HepG2 (cell line): ENCODE results near the gene CUL5. TPM values are rescaled to one million over a fixed set of nuclear protein-coding genes. Genes with fewer than 3 reads are reported as not detected.

Experiments
- HMGA1 ChIP-seq: sonication (generic); formaldehyde crosslinking; conservative IDR thresholded peaks from 2 replicates; pipeline ENCODE4 v1.4.0; 2020; ENCODE audit warnings: missing genetic modification reagents
- IKZF1 ChIP-seq: fragments of 450-650 bp; IDR thresholded peaks from 2 replicates; pipeline ENCODE4 v1.7.1; 2016
- KDM6A ChIP-seq: IDR thresholded peaks from 2 replicates; pipeline ENCODE4 v1.6.1; 2016; ENCODE audit warnings: low read depth
- MYC ChIP-seq: sonication (generic); formaldehyde crosslinking; IDR thresholded peaks from 2 replicates; pipeline ENCODE4 v1.9.0; 2021; ENCODE audit warnings: missing genetic modification reagents, borderline replicate concordance
- NPAS2 ChIP-seq: sonication (generic); formaldehyde crosslinking; IDR thresholded peaks from 2 replicates; pipeline ENCODE4 v1.8.0; 2022; ENCODE audit warnings: mild to moderate bottlenecking, missing genetic modification reagents, borderline replicate concordance
- PRPF4 ChIP-seq: fragments of 200-400 bp; formaldehyde crosslinking; IDR thresholded peaks from 2 replicates; pipeline ENCODE4 v1.6.1; 2016; ENCODE audit warnings: low read length, low read depth; ENCODE audit not compliant: poor library complexity, severe bottlenecking
- RCOR2 ChIP-seq: IDR thresholded peaks from 2 replicates; pipeline ENCODE4 v1.6.1; 2016; ENCODE audit warnings: missing biosample characterization, missing genetic modification reagents
- SIN3A ChIP-seq: IDR thresholded peaks from 2 replicates; pipeline ENCODE4 v1.6.1; 2011; ENCODE audit warnings: low read depth, mild to moderate bottlenecking, control low read depth, low read length, borderline replicate concordance
- ZBTB7A ChIP-seq: sonication (generic); formaldehyde crosslinking; IDR thresholded peaks from 2 replicates; pipeline ENCODE4 v1.8.0; 2022; ENCODE audit warnings: mild to moderate bottlenecking, missing genetic modification reagents
- ZNF20 ChIP-seq: sonication (generic); formaldehyde crosslinking; IDR thresholded peaks from 2 replicates; pipeline ENCODE4 v1.4.0; 2020; ENCODE audit warnings: mild to moderate bottlenecking, moderate library complexity, missing genetic modification reagents
- ZNF335 ChIP-seq: sonication (generic); formaldehyde crosslinking; IDR thresholded peaks from 2 replicates; pipeline ENCODE4 v1.4.0; 2020; ENCODE audit warnings: missing genetic modification reagents
- ZNF460 ChIP-seq: sonication (generic); formaldehyde crosslinking; IDR thresholded peaks from 2 replicates; pipeline ENCODE4 v1.5.1; 2020; ENCODE audit warnings: missing genetic modification reagents, mild to moderate bottlenecking, borderline replicate concordance
- ZNF496 ChIP-seq: sonication (generic); formaldehyde crosslinking; IDR thresholded peaks from 2 replicates; pipeline ENCODE4 v1.8.1; 2023; ENCODE audit warnings: mild to moderate bottlenecking, moderate library complexity, missing genetic modification reagents; ENCODE audit not compliant: insufficient replicate concordance
- ZNF678 ChIP-seq: sonication (generic); formaldehyde crosslinking; IDR thresholded peaks from 2 replicates; pipeline ENCODE4 v1.4.0; 2020; ENCODE audit warnings: mild to moderate bottlenecking, missing genetic modification reagents
- ZNF749 ChIP-seq: sonication (generic); formaldehyde crosslinking; IDR thresholded peaks from 2 replicates; pipeline ENCODE4 v1.8.0; 2022; ENCODE audit warnings: mild to moderate bottlenecking, missing genetic modification reagents, moderate library complexity, borderline replicate concordance
- ZNF839 ChIP-seq: sonication (generic); formaldehyde crosslinking; IDR thresholded peaks from 2 replicates; pipeline ENCODE4 v1.4.0; 2020; ENCODE audit warnings: missing genetic modification reagents, mild to moderate bottlenecking, borderline replicate concordance
- polyA plus RNA-seq, 8 experiments: library from polyadenylated mRNA; depleted of rRNA in 3 of 8; stranded (reverse) in 7 of 8; unstranded in 1 of 8; fragments of >200 nt; fragmentation: Illumina TruSeq in 4 of 8; extraction: Trizol in 4 of 8; gene quantifications; 2 replicates each; pipeline versions ENCODE4 v1.2.1 to v1.2.3, GENCODE V29; 2011 to 2016; ENCODE audit warnings: low read depth in 4 of 8, missing spikeins in 1 of 8, mixed read lengths in 1 of 8; ENCODE audit not compliant: insufficient read depth in 1 of 8
- total RNA-seq, 5 experiments: library from RNA; depleted of rRNA; stranded (reverse); fragments of >200 nt; fragmentation: Illumina TruSeq; extraction: Trizol; gene quantifications; 2 replicates each; pipeline ENCODE4 v1.2.3, GENCODE V29; 2016; ENCODE audit warnings: low read depth in 1 of 5
- TF ChIP-seq, protein P1 (sequence below): sonication (generic); formaldehyde crosslinking; IDR thresholded peaks from 2 replicates; pipeline ENCODE4 v1.4.0; 2020; ENCODE audit warnings: missing genetic modification reagents, low read depth, mild to moderate bottlenecking, borderline replicate concordance
- TF ChIP-seq, protein P2 (sequence below): sonication (generic); formaldehyde crosslinking; IDR thresholded peaks from 2 replicates; pipeline ENCODE4 v1.5.0; 2020; ENCODE audit warnings: missing genetic modification reagents, mild to moderate bottlenecking, borderline replicate concordance
- TF ChIP-seq, protein P3 (sequence below): sonication (generic); formaldehyde crosslinking; IDR thresholded peaks from 2 replicates; pipeline ENCODE4 v1.4.0; 2020; ENCODE audit warnings: mild to moderate bottlenecking, missing genetic modification reagents
- TF ChIP-seq, protein P4 (sequence below): sonication (generic); formaldehyde crosslinking; IDR thresholded peaks from 2 replicates; pipeline ENCODE4 v1.4.0; 2020; ENCODE audit warnings: mild to moderate bottlenecking, missing genetic modification reagents
- TF ChIP-seq, protein P5 (sequence below): IDR thresholded peaks from 2 replicates; pipeline ENCODE4 v1.6.1; 2016
- TF ChIP-seq, protein P6 (sequence below): IDR thresholded peaks from 2 replicates; pipeline ENCODE4 v1.6.1; 2012; ENCODE audit warnings: inconsistent platforms

The CUL5 gene
- total and polyA plus RNA-seq, 2 of the 13 experiments (the other 11 are each of a cell fraction or from before 2014, with no cell fraction given): 7.0 to 24.7 TPM

DNA sequence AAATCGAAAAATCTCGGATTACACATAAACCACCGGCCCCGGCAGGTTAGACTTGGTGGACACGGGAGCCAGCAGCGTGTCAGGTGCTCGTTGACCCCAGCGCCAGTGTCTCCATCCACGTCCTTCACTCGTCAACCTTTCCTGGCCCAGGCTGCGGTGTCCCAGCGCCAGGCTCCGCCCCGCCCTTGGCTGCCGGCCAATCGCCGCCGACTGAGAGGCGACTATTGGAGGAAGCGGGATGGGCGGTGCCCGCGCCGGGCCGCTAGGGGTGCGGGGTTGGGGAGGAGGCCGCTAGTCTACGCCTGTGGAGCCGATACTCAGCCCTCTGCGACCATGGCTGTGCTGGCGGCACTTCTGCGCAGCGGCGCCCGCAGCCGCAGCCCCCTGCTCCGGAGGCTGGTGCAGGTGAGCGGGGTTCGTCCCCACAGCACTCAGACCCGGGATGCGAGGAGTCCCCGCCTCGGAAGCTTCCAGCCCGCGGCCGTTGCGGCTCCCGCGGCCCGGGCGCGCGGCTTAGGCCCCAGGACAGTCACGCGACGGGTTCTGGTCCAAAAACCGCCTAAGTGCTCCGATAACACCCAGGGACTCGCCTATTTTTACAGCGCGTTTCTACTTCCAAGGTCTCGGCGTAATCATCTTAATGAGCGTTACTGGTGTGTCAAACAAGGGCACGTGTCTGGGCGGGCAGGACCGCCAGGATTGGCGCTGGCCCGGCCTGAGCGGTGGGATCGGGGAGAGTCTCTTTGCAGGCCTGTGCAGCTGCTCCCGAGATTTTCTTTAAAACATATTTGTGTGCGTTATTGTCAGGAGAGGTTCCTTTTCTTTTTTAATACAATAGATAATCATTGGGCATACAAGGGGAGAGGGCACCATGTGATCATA is 112.8 kb downstream of the CUL5 start, which contains the start of gene ACAT1 (continued):
- TF ChIP-seq RCOR2 (CRISPR knock-in tag): no peak
- TF ChIP-seq ZNF20: 0 out of 2 replicates have a peak, but pooled peaks have one; percentile 54
- TF ChIP-seq, protein P1, sequence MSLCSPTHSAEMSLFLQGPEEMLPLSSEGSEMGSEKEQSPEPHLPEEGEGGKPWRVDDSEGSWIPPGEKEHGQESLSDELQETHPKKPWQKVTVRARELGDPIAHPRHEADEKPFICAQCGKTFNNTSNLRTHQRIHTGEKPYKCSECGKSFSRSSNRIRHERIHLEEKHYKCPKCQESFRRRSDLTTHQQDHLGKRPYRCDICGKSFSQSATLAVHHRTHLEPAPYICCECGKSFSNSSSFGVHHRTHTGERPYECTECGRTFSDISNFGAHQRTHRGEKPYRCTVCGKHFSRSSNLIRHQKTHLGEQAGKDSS (CRISPR knock-in tag): peak; percentile 59; the same call in 1 of the 2 replicates
- peak; percentile 66; the same call in 1 of the 2 replicates for TF ChIP-seq MYC (CRISPR knock-in tag)
- no peak for TF ChIP-seq KDM6A (CRISPR knock-in tag)
- TF ChIP-seq, protein P2, sequence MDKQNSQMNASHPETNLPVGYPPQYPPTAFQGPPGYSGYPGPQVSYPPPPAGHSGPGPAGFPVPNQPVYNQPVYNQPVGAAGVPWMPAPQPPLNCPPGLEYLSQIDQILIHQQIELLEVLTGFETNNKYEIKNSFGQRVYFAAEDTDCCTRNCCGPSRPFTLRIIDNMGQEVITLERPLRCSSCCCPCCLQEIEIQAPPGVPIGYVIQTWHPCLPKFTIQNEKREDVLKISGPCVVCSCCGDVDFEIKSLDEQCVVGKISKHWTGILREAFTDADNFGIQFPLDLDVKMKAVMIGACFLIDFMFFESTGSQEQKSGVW: no peak
- TF ChIP-seq ZNF335: no peak
- TF ChIP-seq, protein P3, sequence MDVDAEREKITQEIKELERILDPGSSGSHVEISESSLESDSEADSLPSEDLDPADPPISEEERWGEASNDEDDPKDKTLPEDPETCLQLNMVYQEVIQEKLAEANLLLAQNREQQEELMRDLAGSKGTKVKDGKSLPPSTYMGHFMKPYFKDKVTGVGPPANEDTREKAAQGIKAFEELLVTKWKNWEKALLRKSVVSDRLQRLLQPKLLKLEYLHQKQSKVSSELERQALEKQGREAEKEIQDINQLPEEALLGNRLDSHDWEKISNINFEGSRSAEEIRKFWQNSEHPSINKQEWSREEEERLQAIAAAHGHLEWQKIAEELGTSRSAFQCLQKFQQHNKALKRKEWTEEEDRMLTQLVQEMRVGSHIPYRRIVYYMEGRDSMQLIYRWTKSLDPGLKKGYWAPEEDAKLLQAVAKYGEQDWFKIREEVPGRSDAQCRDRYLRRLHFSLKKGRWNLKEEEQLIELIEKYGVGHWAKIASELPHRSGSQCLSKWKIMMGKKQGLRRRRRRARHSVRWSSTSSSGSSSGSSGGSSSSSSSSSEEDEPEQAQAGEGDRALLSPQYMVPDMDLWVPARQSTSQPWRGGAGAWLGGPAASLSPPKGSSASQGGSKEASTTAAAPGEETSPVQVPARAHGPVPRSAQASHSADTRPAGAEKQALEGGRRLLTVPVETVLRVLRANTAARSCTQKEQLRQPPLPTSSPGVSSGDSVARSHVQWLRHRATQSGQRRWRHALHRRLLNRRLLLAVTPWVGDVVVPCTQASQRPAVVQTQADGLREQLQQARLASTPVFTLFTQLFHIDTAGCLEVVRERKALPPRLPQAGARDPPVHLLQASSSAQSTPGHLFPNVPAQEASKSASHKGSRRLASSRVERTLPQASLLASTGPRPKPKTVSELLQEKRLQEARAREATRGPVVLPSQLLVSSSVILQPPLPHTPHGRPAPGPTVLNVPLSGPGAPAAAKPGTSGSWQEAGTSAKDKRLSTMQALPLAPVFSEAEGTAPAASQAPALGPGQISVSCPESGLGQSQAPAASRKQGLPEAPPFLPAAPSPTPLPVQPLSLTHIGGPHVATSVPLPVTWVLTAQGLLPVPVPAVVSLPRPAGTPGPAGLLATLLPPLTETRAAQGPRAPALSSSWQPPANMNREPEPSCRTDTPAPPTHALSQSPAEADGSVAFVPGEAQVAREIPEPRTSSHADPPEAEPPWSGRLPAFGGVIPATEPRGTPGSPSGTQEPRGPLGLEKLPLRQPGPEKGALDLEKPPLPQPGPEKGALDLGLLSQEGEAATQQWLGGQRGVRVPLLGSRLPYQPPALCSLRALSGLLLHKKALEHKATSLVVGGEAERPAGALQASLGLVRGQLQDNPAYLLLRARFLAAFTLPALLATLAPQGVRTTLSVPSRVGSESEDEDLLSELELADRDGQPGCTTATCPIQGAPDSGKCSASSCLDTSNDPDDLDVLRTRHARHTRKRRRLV (CRISPR knock-in tag): no peak; the same call in 1 of the 2 replicates
- no peak for TF ChIP-seq ZNF496 (CRISPR knock-in tag)
- TF ChIP-seq ZNF749 (CRISPR knock-in tag): no peak; the same call in 1 of the 2 replicates
- peak; percentile 43; the same call in 1 of the 2 replicates for TF ChIP-seq ZNF678
- TF ChIP-seq, protein P4, sequence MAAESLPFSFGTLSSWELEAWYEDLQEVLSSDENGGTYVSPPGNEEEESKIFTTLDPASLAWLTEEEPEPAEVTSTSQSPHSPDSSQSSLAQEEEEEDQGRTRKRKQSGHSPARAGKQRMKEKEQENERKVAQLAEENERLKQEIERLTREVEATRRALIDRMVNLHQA (CRISPR knock-in tag): no peak
- TF ChIP-seq ZBTB7A (CRISPR knock-in tag): no peak
- TF ChIP-seq SIN3A: 0 out of 2 replicates have a peak, but pooled peaks have one; percentile 43
- TF ChIP-seq NPAS2: no peak
- no peak for TF ChIP-seq PRPF4
- no peak for TF ChIP-seq ZNF839
- TF ChIP-seq HMGA1 (CRISPR knock-in tag): no peak
- TF ChIP-seq, protein P5, sequence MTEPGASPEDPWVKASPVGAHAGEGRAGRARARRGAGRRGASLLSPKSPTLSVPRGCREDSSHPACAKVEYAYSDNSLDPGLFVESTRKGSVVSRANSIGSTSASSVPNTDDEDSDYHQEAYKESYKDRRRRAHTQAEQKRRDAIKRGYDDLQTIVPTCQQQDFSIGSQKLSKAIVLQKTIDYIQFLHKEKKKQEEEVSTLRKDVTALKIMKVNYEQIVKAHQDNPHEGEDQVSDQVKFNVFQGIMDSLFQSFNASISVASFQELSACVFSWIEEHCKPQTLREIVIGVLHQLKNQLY (CRISPR knock-in tag): no peak
- TF ChIP-seq IKZF1: no peak
- TF ChIP-seq ZNF460 (CRISPR knock-in tag): no peak
- TF ChIP-seq, protein P6, sequence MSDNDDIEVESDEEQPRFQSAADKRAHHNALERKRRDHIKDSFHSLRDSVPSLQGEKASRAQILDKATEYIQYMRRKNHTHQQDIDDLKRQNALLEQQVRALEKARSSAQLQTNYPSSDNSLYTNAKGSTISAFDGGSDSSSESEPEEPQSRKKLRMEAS: peak; percentile 89
